Measurements from ENCODE around the gene SERPINB3.
"Not testable (repeated sequence)": the region's sequence is repeated elsewhere in the genome, so short reads cannot be mapped to it uniquely, and the experiment has no call there.

The SERPINB3 gene

GRCh38 chr18:63661750-63662149 lies at the start of gene SERPINB3:
Gene SERPINB3 (minus strand): TSS chr18:63661893. CDS start chr18:63661216, 677 bp downstream.
- DNase-seq: not testable (repeated sequence)

- DNase-seq: no peak
Observed at GRCh38 chr18:63708650-63709049, 47.0 kb upstream of the SERPINB3 start.

GRCh38 chr18:63707816-63708215 lies 46.1 kb upstream of the SERPINB3 start:
- DNase-seq: no peak

GRCh38 chr18:63705401-63705800 lies 43.7 kb upstream of the SERPINB3 start:
- DNase-seq: no peak

GRCh38 chr18:63702660-63703059 lies 41.0 kb upstream of the SERPINB3 start, which contains the start of gene SERPINB11:
Gene SERPINB11 (plus strand): TSS chr18:63702960. CDS start chr18:63710194, 7,234 bp downstream.
- no peak for DNase-seq

GRCh38 chr18:63701952-63702351 lies 40.3 kb upstream of the SERPINB3 start:
- DNase-seq: no peak

GRCh38 chr18:63700501-63700900 lies 38.8 kb upstream of the SERPINB3 start:
- no peak for DNase-seq

GRCh38 chr18:63697097-63697660 lies 35.5 kb upstream of the SERPINB3 start:
- DNase-seq: no peak

GRCh38 chr18:63689064-63689463 lies 27.4 kb upstream of the SERPINB3 start:
- DNase-seq: no peak

- DNase-seq: no peak
Observed at GRCh38 chr18:63686871-63687270, 25.2 kb upstream of the SERPINB3 start.

- DNase-seq: no peak
Observed at GRCh38 chr18:63684718-63685117, 23.0 kb upstream of the SERPINB3 start.

- no peak for DNase-seq
Observed at GRCh38 chr18:63683890-63684289, 22.2 kb upstream of the SERPINB3 start.

GRCh38 chr18:63683152-63683551 lies 21.5 kb upstream of the SERPINB3 start:
- DNase-seq: no peak

GRCh38 chr18:63681449-63682340 lies 20.0 kb upstream of the SERPINB3 start:
- DNase-seq: no peak

GRCh38 chr18:63679820-63680606 lies 18.3 kb upstream of the SERPINB3 start:
- no peak for DNase-seq

GRCh38 chr18:63677500-63678225 lies 16.0 kb upstream of the SERPINB3 start:
- no peak for DNase-seq

- no peak for DNase-seq
Observed at GRCh38 chr18:63676526-63677323, 15.0 kb upstream of the SERPINB3 start.

- DNase-seq: no peak
Observed at GRCh38 chr18:63664571-63664970, 2.9 kb upstream of the SERPINB3 start.

GRCh38 chr18:63658920-63659319 lies 2.8 kb downstream of the SERPINB3 start:
- not testable (repeated sequence) for DNase-seq

GRCh38 chr18:63650271-63650670 lies 11.4 kb downstream of the SERPINB3 start:
- DNase-seq: not testable (repeated sequence)

- DNase-seq: no peak
Observed at GRCh38 chr18:63648241-63648640, 13.5 kb downstream of the SERPINB3 start.

GRCh38 chr18:63646936-63647335 lies 14.8 kb downstream of the SERPINB3 start:
- no peak for DNase-seq
